GM23338 (cell line): ENCODE results near the gene POM121L2. TPM values are rescaled to one million over a fixed set of nuclear protein-coding genes. Genes with fewer than 3 reads are reported as not detected.

Source experiments
- ATAC-seq: fragments of 200-7000 bp; cut with Tn5 transposase; 3 replicates; pipeline ENCODE4 v1.9.1; 2020
- DNase-seq: peaks from one replicate; pipeline ENCODE4 v3.0.0-alpha.2; 2015; ENCODE audit warnings: low spot score
- H2AFZ ChIP-seq: fragments of 200-600 bp; sonication (generic); 2 replicates; pipeline ENCODE4 v1.8.0; 2016; ENCODE audit warnings: antibody characterized with exemption, mild to moderate bottlenecking, moderate library complexity
- H3F3A ChIP-seq: fragments of 200-600 bp; sonication (generic); replicated peaks from 2 replicates; pipeline ENCODE4 v1.8.0; 2017; ENCODE audit warnings: antibody characterized with exemption, mixed run types, low read depth
- H3K27ac ChIP-seq: fragments of 200-600 bp; sonication (generic); 2 replicates; pipeline ENCODE4 v1.6.1; 2016; ENCODE audit warnings: low read depth
- H3K27me3 ChIP-seq: fragments of 200-600 bp; sonication (generic); 2 replicates; pipeline ENCODE4 v1.8.0; 2016; ENCODE audit warnings: mild to moderate bottlenecking, mixed run types, moderate library complexity; ENCODE audit not compliant: insufficient read depth
- H3K36me3 ChIP-seq: fragments of 200-600 bp; sonication (generic); 2 replicates; pipeline ENCODE4 v1.8.0; 2016; ENCODE audit warnings: mild to moderate bottlenecking; ENCODE audit not compliant: insufficient read depth
- H3K4me1 ChIP-seq: fragments of 200-600 bp; sonication (generic); 2 replicates; pipeline ENCODE4 v1.8.0; 2016; ENCODE audit warnings: mild to moderate bottlenecking, moderate library complexity; ENCODE audit not compliant: insufficient read depth
- H3K4me2 ChIP-seq: fragments of 200-600 bp; sonication (generic); 2 replicates; pipeline ENCODE4 v1.7.1; 2017; ENCODE audit warnings: mixed run types
- H3K4me3 ChIP-seq: fragments of 200-600 bp; sonication (generic); 2 replicates; pipeline ENCODE4 v1.6.1; 2016; ENCODE audit warnings: mixed run types
- H3K79me2 ChIP-seq: fragments of 200-600 bp; sonication (generic); replicated peaks from 2 replicates; pipeline ENCODE4 v1.8.0; 2017; ENCODE audit warnings: mild to moderate bottlenecking; ENCODE audit not compliant: insufficient read depth
- H3K9me2 ChIP-seq: fragments of 200-600 bp; sonication (generic); 2 replicates; pipeline ENCODE4 v1.8.0; 2017; ENCODE audit not compliant: insufficient read depth
- H4K20me1 ChIP-seq: fragments of 200-600 bp; sonication (generic); replicated peaks from 2 replicates; pipeline ENCODE4 v1.8.0; 2017; ENCODE audit warnings: mild to moderate bottlenecking; ENCODE audit not compliant: insufficient read depth
- H3K27ac Mint-ChIP-seq: 2 replicates; pipeline ENCODE4 v1.8.0; 2020; ENCODE audit warnings: inconsistent platforms, mild to moderate bottlenecking, moderate library complexity, mixed read lengths
- H3K27me3 Mint-ChIP-seq: 3 replicates; pipeline ENCODE4 v1.8.0; 2022; ENCODE audit warnings: low read depth, mild to moderate bottlenecking, moderate library complexity, mixed read lengths, inconsistent platforms; ENCODE audit not compliant: insufficient read depth, poor library complexity
- H3K36me3 Mint-ChIP-seq: 3 replicates; pipeline ENCODE4 v1.8.0; 2021; ENCODE audit warnings: low read depth, mild to moderate bottlenecking, inconsistent platforms, moderate library complexity, mixed read lengths
- H3K4me1 Mint-ChIP-seq: 3 replicates; pipeline ENCODE4 v1.8.0; 2020; ENCODE audit warnings: mild to moderate bottlenecking, inconsistent platforms, mixed read lengths
- H3K4me3 Mint-ChIP-seq: 3 replicates; pipeline ENCODE4 v1.8.0; 2021; ENCODE audit warnings: moderate library complexity, mild to moderate bottlenecking, inconsistent platforms, mixed read lengths
- H3K9me3 Mint-ChIP-seq: 3 replicates; pipeline ENCODE4 v1.8.0; 2020; ENCODE audit warnings: moderate library complexity, mild to moderate bottlenecking, inconsistent platforms, mixed read lengths
- CREB1 ChIP-seq: fragments of 250-450 bp; sonication (Bioruptor Pico); IDR thresholded peaks from 2 replicates; pipeline ENCODE4 v1.5.0; 2020; ENCODE audit warnings: low read depth, mild to moderate bottlenecking, moderate library complexity
- ETS1 ChIP-seq: IDR thresholded peaks from 2 replicates; pipeline ENCODE4 v1.6.1; 2016; ENCODE audit warnings: antibody characterized with exemption
- EZH2 ChIP-seq: fragments of 200-600 bp; sonication (generic); IDR thresholded peaks from one replicate; pipeline ENCODE4 v1.8.0; 2017; ENCODE audit warnings: antibody characterized with exemption, mild to moderate bottlenecking, low read depth; ENCODE audit not compliant: unreplicated experiment
- EZH2phosphoT487 ChIP-seq: fragments of 200-600 bp; sonication (generic); IDR thresholded peaks from one replicate; pipeline ENCODE4 v1.8.1; 2018; ENCODE audit warnings: antibody characterized with exemption; ENCODE audit not compliant: unreplicated experiment
- JUNB ChIP-seq: IDR thresholded peaks from one replicate; pipeline ENCODE4 v1.6.1; 2016; ENCODE audit warnings: antibody characterized with exemption; ENCODE audit not compliant: unreplicated experiment
- NANOG ChIP-seq: IDR thresholded peaks from 2 replicates; pipeline ENCODE4 v1.6.1; 2016; ENCODE audit warnings: antibody characterized with exemption, borderline replicate concordance
- POLR2AphosphoS5 ChIP-seq: IDR thresholded peaks from 2 replicates; pipeline ENCODE4 v1.6.1; 2016; ENCODE audit warnings: antibody characterized with exemption, low read depth
- STAT1 ChIP-seq: IDR thresholded peaks from one replicate; pipeline ENCODE4 v1.6.1; 2016; ENCODE audit warnings: antibody characterized with exemption; ENCODE audit not compliant: unreplicated experiment
- ZNF114 ChIP-seq: fragments of 250-450 bp; sonication (Bioruptor Pico); IDR thresholded peaks from 2 replicates; pipeline ENCODE4 v1.5.0; 2020; ENCODE audit warnings: mild to moderate bottlenecking, moderate library complexity
- ZNF331 ChIP-seq: fragments of 250-450 bp; sonication (Bioruptor Pico); IDR thresholded peaks from 2 replicates; pipeline ENCODE4 v1.5.0; 2020; ENCODE audit warnings: low read depth, mild to moderate bottlenecking, moderate library complexity
- ZNF462 ChIP-seq: fragments of 250-450 bp; sonication (Bioruptor Pico); IDR thresholded peaks from 2 replicates; pipeline ENCODE4 v1.5.0; 2020; ENCODE audit warnings: mild to moderate bottlenecking, moderate library complexity
- polyA plus RNA-seq: library from polyadenylated mRNA; unstranded; fragments of >200 nt; fragmentation: Nextera tagmentation; extraction: Ambion mirVana; gene quantifications from 2 replicates; pipeline ENCODE4 v1.2.1, GENCODE V29; 2016
- total RNA-seq: library from RNA; depleted of rRNA; stranded (reverse); fragments of >200 nt; shearing (Covaris generic); gene quantifications from 2 replicates; pipeline ENCODE4 v1.2.3, GENCODE V29; 2014
- TF ChIP-seq, protein P1 (sequence below): IDR thresholded peaks from one replicate; pipeline ENCODE4 v1.6.1; 2018; ENCODE audit warnings: antibody characterized with exemption; ENCODE audit not compliant: unreplicated experiment
- TF ChIP-seq, protein P2 (sequence below), 2 experiments: fragments of 200-600 bp in 1 of 2; sonication (generic) in 1 of 2; conservative IDR thresholded peaks; 2 replicates each; pipeline versions ENCODE4 v1.5.1 to v1.6.1; 2016 to 2017; ENCODE audit warnings: antibody characterized with exemption in 2 of 2, low read depth in 2 of 2, mild to moderate bottlenecking in 2 of 2, moderate library complexity in 1 of 2

Gene POM121L2
- total and polyA plus RNA-seq, 2 experiments from 2014 or later, result 0.07 to 0.13 TPM

- DNase-seq (no peak), ATAC-seq (no peak)
- Histone ChIP-seq H3K27ac (no peak overlapping the region), H3K36me3 (no peaks in the 10 kb centered on the region), H4K20me1 (no peaks in the 10 kb centered on the region), H3K4me1 (peaks cover 11% of the 10 kb centered on the region; the same call in 1 of the 2 replicates), H3K4me2 (no peak overlapping the region), H2AFZ (no peak overlapping the region), H3K9me2 (no peaks in the 10 kb centered on the region), H3K27me3 (peaks cover 21% of the 10 kb centered on the region), H3F3A (no peaks in the 10 kb centered on the region), H3K79me2 (no peaks in the 10 kb centered on the region), H3K4me3 (no peak overlapping the region)
- Mint-ChIP-seq H3K27ac (no peak overlapping the region), H3K4me1 (no peaks in the 10 kb centered on the region), H3K36me3 (no peaks in the 10 kb centered on the region), H3K27me3 (peaks cover 20% of the 10 kb centered on the region), H3K4me3 (peak overlapping the region; percentile 43), H3K9me3 (no peaks in the 10 kb centered on the region)
- TF ChIP-seq ZNF462 (CRISPR knock-in tag), result no peak
- TF ChIP-seq, protein P1, sequence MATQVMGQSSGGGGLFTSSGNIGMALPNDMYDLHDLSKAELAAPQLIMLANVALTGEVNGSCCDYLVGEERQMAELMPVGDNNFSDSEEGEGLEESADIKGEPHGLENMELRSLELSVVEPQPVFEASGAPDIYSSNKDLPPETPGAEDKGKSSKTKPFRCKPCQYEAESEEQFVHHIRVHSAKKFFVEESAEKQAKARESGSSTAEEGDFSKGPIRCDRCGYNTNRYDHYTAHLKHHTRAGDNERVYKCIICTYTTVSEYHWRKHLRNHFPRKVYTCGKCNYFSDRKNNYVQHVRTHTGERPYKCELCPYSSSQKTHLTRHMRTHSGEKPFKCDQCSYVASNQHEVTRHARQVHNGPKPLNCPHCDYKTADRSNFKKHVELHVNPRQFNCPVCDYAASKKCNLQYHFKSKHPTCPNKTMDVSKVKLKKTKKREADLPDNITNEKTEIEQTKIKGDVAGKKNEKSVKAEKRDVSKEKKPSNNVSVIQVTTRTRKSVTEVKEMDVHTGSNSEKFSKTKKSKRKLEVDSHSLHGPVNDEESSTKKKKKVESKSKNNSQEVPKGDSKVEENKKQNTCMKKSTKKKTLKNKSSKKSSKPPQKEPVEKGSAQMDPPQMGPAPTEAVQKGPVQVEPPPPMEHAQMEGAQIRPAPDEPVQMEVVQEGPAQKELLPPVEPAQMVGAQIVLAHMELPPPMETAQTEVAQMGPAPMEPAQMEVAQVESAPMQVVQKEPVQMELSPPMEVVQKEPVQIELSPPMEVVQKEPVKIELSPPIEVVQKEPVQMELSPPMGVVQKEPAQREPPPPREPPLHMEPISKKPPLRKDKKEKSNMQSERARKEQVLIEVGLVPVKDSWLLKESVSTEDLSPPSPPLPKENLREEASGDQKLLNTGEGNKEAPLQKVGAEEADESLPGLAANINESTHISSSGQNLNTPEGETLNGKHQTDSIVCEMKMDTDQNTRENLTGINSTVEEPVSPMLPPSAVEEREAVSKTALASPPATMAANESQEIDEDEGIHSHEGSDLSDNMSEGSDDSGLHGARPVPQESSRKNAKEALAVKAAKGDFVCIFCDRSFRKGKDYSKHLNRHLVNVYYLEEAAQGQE, result no peak
- no peak for TF ChIP-seq JUNB
- TF ChIP-seq ETS1, result no peak
- no peak for TF ChIP-seq ZNF114 (CRISPR knock-in tag)
- TF ChIP-seq POLR2AphosphoS5, result no peak
- no peak for TF ChIP-seq NANOG
- TF ChIP-seq CREB1, result no peak
- TF ChIP-seq ZNF331 (CRISPR knock-in tag), result no peak
- TF ChIP-seq EZH2phosphoT487, result no peak
- no peak for TF ChIP-seq STAT1
- TF ChIP-seq, protein P2, sequence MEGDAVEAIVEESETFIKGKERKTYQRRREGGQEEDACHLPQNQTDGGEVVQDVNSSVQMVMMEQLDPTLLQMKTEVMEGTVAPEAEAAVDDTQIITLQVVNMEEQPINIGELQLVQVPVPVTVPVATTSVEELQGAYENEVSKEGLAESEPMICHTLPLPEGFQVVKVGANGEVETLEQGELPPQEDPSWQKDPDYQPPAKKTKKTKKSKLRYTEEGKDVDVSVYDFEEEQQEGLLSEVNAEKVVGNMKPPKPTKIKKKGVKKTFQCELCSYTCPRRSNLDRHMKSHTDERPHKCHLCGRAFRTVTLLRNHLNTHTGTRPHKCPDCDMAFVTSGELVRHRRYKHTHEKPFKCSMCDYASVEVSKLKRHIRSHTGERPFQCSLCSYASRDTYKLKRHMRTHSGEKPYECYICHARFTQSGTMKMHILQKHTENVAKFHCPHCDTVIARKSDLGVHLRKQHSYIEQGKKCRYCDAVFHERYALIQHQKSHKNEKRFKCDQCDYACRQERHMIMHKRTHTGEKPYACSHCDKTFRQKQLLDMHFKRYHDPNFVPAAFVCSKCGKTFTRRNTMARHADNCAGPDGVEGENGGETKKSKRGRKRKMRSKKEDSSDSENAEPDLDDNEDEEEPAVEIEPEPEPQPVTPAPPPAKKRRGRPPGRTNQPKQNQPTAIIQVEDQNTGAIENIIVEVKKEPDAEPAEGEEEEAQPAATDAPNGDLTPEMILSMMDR (conservative IDR thresholded peaks at IDR 0.05; ENCODE audit: low read depth in 2 of 2), result no peak
- TF ChIP-seq EZH2, result no peak
Observed at GRCh38 chr6:27273783-27274182, 38.3 kb downstream of the POM121L2 start.
